Erythroblast (primary cell): ENCODE measurements around the gene BTBD10.
"Not testable (repeated sequence)": the region's sequence is repeated elsewhere in the genome, so short reads cannot be mapped to it uniquely, and the experiment has no call there.

ENCODE experiments used
- DNase-seq, 2 experiments: peaks; one replicate each; lab custom pipeline; 2025; lab: John Stamatoyannopoulos, UW
- GATA1 ChIP-seq: IDR thresholded peaks from 2 replicates; pipeline ENCODE4 v1.6.1; 2011; ENCODE audit warnings: low read depth, mild to moderate bottlenecking, control low read depth, low read length, moderate library complexity
- POLR2A ChIP-seq: IDR thresholded peaks from 2 replicates; pipeline ENCODE4 v1.6.1; 2011; ENCODE audit warnings: mild to moderate bottlenecking, low read length

Gene BTBD10

GRCh38 chr11:13462311-13462900, 616 bp downstream of the BTBD10 start:
- DNase-seq: peak; percentile 51 to 68
- no peak for TF ChIP-seq GATA1
- TF ChIP-seq POLR2A: no peak

- TF ChIP-seq POLR2A: no peak
- no peak for TF ChIP-seq GATA1
- DNase-seq: no peak
Measured at GRCh38 chr11:13461291-13461690, 1.7 kb downstream of the BTBD10 start.

GRCh38 chr11:13450832-13451397, 12.1 kb downstream of the BTBD10 start:
- no peak for DNase-seq
- TF ChIP-seq POLR2A (no peak), GATA1 (no peak)

- TF ChIP-seq POLR2A: no peak
- TF ChIP-seq GATA1: no peak
- DNase-seq: no peak
Measured at GRCh38 chr11:13449522-13449921, 13.5 kb downstream of the BTBD10 start.

GRCh38 chr11:13448876-13449275, 14.1 kb downstream of the BTBD10 start:
- TF ChIP-seq GATA1 (no peak), POLR2A (no peak)
- DNase-seq: no peak

GRCh38 chr11:13446444-13446843, 16.6 kb downstream of the BTBD10 start:
- TF ChIP-seq GATA1 (no peak), POLR2A (no peak)
- DNase-seq: no peak

GRCh38 chr11:13445588-13445987, 17.4 kb downstream of the BTBD10 start:
- no peak for TF ChIP-seq GATA1
- TF ChIP-seq POLR2A: no peak

GRCh38 chr11:13440100-13440855, 22.7 kb downstream of the BTBD10 start:
- TF ChIP-seq GATA1 (no peak), POLR2A (no peak)
- DNase-seq: no peak

More at GRCh38 chr11:13445588-13445987, 17.4 kb downstream of the BTBD10 start:
- no peak for DNase-seq

- DNase-seq: no peak
- no peak for TF ChIP-seq POLR2A
- no peak for TF ChIP-seq GATA1
Measured at GRCh38 chr11:13438291-13438690, 24.7 kb downstream of the BTBD10 start.

GRCh38 chr11:13436836-13437235, 26.2 kb downstream of the BTBD10 start:
- DNase-seq: not testable (repeated sequence)

- TF ChIP-seq POLR2A: no peak
- DNase-seq: no peak
Measured at GRCh38 chr11:13434247-13435205, 28.5 kb downstream of the BTBD10 start.

GRCh38 chr11:13433437-13433836, 29.6 kb downstream of the BTBD10 start:
- DNase-seq: no peak
- TF ChIP-seq GATA1 (no peak), POLR2A (no peak)

- TF ChIP-seq GATA1 (no peak), POLR2A (no peak)
- no peak for DNase-seq
Measured at GRCh38 chr11:13429836-13430235, 33.2 kb downstream of the BTBD10 start.

- TF ChIP-seq GATA1 (no peak), POLR2A (no peak)
- no peak for DNase-seq
Measured at GRCh38 chr11:13429288-13429687, 33.7 kb downstream of the BTBD10 start.
